ENCODE results near the gene SP6.

SP6 gene

DNA sequence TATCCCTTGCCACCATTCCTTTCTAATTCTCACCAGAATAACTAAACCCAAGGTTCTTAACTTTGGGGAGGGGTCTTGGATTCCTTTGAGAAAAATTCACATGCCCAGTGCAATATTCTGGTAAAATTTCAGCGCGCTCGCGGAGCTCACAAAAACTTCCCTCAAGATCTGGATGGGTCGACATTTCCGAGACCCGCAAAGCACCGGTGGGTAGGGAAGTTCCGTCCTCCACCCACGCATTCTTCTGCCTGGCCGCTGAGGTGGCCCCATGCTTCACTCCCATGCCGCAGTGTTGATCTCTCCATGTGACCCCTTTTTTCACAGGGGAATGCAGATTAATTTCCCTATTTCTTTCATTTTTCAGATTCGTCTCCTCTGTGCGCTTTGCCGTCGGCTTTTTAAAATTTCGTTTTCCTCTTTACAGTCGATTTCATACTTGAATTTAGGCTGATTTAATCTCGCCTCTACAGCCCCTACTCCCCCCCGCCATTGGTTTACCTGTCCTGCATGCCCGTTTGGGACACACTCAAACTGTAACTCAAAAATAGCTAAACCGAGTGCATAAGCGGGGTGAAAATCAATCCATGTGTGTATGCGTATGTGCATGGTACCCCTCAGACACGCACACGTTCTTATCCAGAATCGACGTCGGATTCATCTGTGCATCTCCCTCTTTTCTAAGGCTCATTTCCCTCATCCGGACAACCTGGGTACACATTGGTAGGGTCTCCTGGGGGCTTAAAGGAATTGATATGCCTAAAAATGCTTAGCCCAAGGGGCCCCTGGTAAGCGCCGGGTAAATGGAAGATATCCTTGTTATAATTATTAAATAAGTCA is 1.4 kb upstream of the SP6 start:
- TF ChIP-seq TCF4 (CRISPR knock-in tag; IDR thresholded peaks at IDR 0.05; ENCODE audit: borderline replicate concordance): no peak
- no peak for ATAC-seq

DNA sequence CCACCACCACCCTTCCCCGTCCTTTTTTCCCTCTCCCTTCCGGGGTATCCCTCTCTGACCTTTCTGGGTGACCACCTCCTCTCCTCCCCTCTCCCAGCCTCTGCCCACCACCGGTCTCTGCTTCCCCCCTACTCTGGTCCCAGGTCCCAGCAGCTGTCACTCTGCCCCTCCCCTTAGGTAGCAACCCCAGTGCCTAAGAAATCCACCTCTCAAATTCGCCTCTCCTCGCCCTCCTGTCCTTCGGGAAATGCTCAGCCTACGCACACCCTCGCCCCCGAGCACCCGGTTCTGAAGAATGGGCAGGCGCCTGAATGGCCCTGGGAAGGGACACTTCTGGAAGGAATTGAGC is 775 bp upstream of the SP6 start:
- TF ChIP-seq ZFP30 (CRISPR knock-in tag; IDR thresholded peaks at IDR 0.05): no peak
- TF ChIP-seq, protein P1, sequence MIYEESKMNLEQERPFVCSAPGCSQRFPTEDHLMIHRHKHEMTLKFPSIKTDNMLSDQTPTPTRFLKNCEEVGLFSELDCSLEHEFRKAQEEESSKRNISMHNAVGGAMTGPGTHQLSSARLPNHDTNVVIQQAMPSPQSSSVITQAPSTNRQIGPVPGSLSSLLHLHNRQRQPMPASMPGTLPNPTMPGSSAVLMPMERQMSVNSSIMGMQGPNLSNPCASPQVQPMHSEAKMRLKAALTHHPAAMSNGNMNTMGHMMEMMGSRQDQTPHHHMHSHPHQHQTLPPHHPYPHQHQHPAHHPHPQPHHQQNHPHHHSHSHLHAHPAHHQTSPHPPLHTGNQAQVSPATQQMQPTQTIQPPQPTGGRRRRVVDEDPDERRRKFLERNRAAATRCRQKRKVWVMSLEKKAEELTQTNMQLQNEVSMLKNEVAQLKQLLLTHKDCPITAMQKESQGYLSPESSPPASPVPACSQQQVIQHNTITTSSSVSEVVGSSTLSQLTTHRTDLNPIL (CRISPR knock-in tag; IDR thresholded peaks at IDR 0.05; ENCODE audit: low read depth): no peak
- TF ChIP-seq GLIS3 (CRISPR knock-in tag; IDR thresholded peaks at IDR 0.05): no peak
- no peak for TF ChIP-seq ISL1 (CRISPR knock-in tag; IDR thresholded peaks at IDR 0.05)
- TF ChIP-seq TCF4 (CRISPR knock-in tag; IDR thresholded peaks at IDR 0.05; ENCODE audit: borderline replicate concordance): no peak
- TF ChIP-seq OSR1 (CRISPR knock-in tag; IDR thresholded peaks at IDR 0.05): no peak
- no peak for TF ChIP-seq PPARA (CRISPR knock-in tag; IDR thresholded peaks at IDR 0.05; ENCODE audit: borderline replicate concordance)
- TF ChIP-seq ZFP3 (CRISPR knock-in tag; IDR thresholded peaks at IDR 0.05): no peak
- TF ChIP-seq, protein P2, sequence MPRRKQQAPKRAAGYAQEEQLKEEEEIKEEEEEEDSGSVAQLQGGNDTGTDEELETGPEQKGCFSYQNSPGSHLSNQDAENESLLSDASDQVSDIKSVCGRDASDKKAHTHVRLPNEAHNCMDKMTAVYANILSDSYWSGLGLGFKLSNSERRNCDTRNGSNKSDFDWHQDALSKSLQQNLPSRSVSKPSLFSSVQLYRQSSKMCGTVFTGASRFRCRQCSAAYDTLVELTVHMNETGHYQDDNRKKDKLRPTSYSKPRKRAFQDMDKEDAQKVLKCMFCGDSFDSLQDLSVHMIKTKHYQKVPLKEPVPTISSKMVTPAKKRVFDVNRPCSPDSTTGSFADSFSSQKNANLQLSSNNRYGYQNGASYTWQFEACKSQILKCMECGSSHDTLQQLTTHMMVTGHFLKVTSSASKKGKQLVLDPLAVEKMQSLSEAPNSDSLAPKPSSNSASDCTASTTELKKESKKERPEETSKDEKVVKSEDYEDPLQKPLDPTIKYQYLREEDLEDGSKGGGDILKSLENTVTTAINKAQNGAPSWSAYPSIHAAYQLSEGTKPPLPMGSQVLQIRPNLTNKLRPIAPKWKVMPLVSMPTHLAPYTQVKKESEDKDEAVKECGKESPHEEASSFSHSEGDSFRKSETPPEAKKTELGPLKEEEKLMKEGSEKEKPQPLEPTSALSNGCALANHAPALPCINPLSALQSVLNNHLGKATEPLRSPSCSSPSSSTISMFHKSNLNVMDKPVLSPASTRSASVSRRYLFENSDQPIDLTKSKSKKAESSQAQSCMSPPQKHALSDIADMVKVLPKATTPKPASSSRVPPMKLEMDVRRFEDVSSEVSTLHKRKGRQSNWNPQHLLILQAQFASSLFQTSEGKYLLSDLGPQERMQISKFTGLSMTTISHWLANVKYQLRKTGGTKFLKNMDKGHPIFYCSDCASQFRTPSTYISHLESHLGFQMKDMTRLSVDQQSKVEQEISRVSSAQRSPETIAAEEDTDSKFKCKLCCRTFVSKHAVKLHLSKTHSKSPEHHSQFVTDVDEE (CRISPR knock-in tag; IDR thresholded peaks at IDR 0.05): no peak
- TF ChIP-seq ZNF8 (CRISPR knock-in tag; IDR thresholded peaks at IDR 0.05): no peak
- TF ChIP-seq, protein P3, sequence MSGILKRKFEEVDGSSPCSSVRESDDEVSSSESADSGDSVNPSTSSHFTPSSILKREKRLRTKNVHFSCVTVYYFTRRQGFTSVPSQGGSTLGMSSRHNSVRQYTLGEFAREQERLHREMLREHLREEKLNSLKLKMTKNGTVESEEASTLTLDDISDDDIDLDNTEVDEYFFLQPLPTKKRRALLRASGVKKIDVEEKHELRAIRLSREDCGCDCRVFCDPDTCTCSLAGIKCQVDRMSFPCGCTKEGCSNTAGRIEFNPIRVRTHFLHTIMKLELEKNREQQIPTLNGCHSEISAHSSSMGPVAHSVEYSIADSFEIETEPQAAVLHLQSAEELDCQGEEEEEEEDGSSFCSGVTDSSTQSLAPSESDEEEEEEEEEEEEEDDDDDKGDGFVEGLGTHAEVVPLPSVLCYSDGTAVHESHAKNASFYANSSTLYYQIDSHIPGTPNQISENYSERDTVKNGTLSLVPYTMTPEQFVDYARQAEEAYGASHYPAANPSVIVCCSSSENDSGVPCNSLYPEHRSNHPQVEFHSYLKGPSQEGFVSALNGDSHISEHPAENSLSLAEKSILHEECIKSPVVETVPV (CRISPR knock-in tag; IDR thresholded peaks at IDR 0.05): no peak
- TF ChIP-seq, protein P4, sequence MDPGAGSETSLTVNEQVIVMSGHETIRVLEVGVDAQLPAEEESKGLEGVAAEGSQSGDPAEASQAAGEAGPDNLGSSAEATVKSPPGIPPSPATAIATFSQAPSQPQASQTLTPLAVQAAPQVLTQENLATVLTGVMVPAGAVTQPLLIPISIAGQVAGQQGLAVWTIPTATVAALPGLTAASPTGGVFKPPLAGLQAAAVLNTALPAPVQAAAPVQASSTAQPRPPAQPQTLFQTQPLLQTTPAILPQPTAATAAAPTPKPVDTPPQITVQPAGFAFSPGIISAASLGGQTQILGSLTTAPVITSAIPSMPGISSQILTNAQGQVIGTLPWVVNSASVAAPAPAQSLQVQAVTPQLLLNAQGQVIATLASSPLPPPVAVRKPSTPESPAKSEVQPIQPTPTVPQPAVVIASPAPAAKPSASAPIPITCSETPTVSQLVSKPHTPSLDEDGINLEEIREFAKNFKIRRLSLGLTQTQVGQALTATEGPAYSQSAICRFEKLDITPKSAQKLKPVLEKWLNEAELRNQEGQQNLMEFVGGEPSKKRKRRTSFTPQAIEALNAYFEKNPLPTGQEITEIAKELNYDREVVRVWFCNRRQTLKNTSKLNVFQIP (CRISPR knock-in tag; IDR thresholded peaks at IDR 0.05; ENCODE audit: borderline replicate concordance, low read depth): no peak
- no peak for TF ChIP-seq ARNTL (CRISPR knock-in tag; IDR thresholded peaks at IDR 0.05; ENCODE audit: borderline replicate concordance, low read depth)
- no peak for TF ChIP-seq SNAI2 (CRISPR knock-in tag; IDR thresholded peaks at IDR 0.05)
- TF ChIP-seq BACH2 (CRISPR knock-in tag; IDR thresholded peaks at IDR 0.05; ENCODE audit: borderline replicate concordance): no peak
- TF ChIP-seq ZC3H10 (CRISPR knock-in tag; IDR thresholded peaks at IDR 0.05): no peak
- ATAC-seq: no peak

DNA sequence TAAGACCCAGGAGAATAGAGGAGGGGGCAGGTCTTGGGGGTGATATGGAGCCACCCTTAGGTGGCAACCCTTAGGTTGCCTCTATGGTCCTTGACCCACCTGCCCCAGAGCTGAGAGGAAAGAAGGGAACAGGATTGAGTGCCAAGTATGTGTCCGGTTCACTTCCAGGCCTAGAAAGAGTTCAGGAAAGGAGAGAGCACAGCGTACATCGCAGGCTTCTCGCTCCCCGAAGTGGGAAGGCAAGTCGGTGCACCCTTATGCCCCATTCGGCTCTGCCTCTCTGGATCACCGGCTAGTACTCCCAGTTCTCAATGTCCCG is 631 bp downstream of the SP6 start:
- TF ChIP-seq PPARA (CRISPR knock-in tag; IDR thresholded peaks at IDR 0.05; ENCODE audit: borderline replicate concordance): no peak
- peak; percentile 1; the same call in 2 of the 3 replicates for ATAC-seq

DNA sequence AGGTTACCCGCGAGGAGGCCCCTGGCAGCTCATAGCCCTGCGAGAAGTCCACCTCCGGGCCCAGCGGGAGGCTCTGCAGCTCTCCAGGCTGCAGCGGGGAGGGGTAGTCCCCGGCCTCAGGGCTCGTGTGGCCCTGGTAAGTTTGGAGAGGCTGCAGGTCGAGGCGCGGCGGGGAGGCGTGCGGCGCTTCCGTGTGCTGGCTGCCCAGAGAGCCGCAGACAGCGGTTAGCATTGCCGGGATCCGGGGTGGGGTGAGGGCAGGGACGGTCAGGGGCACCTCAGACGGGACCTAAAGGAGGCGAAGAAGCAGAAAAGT is 2.8 kb downstream of the SP6 start:
- ATAC-seq: no peak
- TF ChIP-seq TOX (CRISPR knock-in tag; IDR thresholded peaks at IDR 0.05; ENCODE audit: borderline replicate concordance): no peak
- no peak for TF ChIP-seq OSR1 (CRISPR knock-in tag; IDR thresholded peaks at IDR 0.05)
- TF ChIP-seq, protein P4 (CRISPR knock-in tag; IDR thresholded peaks at IDR 0.05; ENCODE audit: borderline replicate concordance, low read depth): no peak
- no peak for TF ChIP-seq CSDC2 (CRISPR knock-in tag; IDR thresholded peaks at IDR 0.05)
- TF ChIP-seq ZC3H10 (CRISPR knock-in tag; IDR thresholded peaks at IDR 0.05): no peak
- no peak for TF ChIP-seq SNAI2 (CRISPR knock-in tag; IDR thresholded peaks at IDR 0.05)
- TF ChIP-seq, protein P2 (CRISPR knock-in tag; IDR thresholded peaks at IDR 0.05): no peak
- no peak for TF ChIP-seq TCF4 (CRISPR knock-in tag; IDR thresholded peaks at IDR 0.05; ENCODE audit: borderline replicate concordance)
- no peak for TF ChIP-seq ZNF70 (CRISPR knock-in tag; IDR thresholded peaks at IDR 0.05)
- TF ChIP-seq, protein P3 (CRISPR knock-in tag; IDR thresholded peaks at IDR 0.05): no peak
- no peak for TF ChIP-seq ESRRG (CRISPR knock-in tag; IDR thresholded peaks at IDR 0.05)
- no peak for TF ChIP-seq GLIS3 (CRISPR knock-in tag; IDR thresholded peaks at IDR 0.05)
- no peak for TF ChIP-seq ZNF565 (CRISPR knock-in tag; conservative IDR thresholded peaks at IDR 0.05; ENCODE audit: low read depth)
- TF ChIP-seq ZFP3 (CRISPR knock-in tag; IDR thresholded peaks at IDR 0.05): no peak
